HPDE6-E6E7 (cell line): ENCODE measurements around the gene ARIH2.

Experiments used
- DNase-seq: peaks from one replicate; pipeline ENCODE4 v3.0.0; 2011; ENCODE audit warnings: missing footprints; ENCODE audit errors: extremely low spot score

Gene ARIH2

GRCh38 chr3:48929358-48930035, 10.9 kb downstream of the ARIH2 start:
- DNase-seq: no peak

- DNase-seq: no peak
Observed at GRCh38 chr3:48930590-48930989, 11.9 kb downstream of the ARIH2 start.

GRCh38 chr3:48931944-48932580, 13.4 kb downstream of the ARIH2 start:
- no peak for DNase-seq

- DNase-seq: no peak
Observed at GRCh38 chr3:48934333-48934991, 15.8 kb downstream of the ARIH2 start.

GRCh38 chr3:48935530-48935929, 16.9 kb downstream of the ARIH2 start:
- DNase-seq: no peak

GRCh38 chr3:48938156-48938555, 19.5 kb downstream of the ARIH2 start:
- DNase-seq: no peak

- DNase-seq: no peak
Observed at GRCh38 chr3:48938689-48939088, 20.0 kb downstream of the ARIH2 start.

GRCh38 chr3:48945432-48945831, 26.8 kb downstream of the ARIH2 start:
- no peak for DNase-seq

- no peak for DNase-seq
Observed at GRCh38 chr3:48945891-48946549, 27.4 kb downstream of the ARIH2 start.

- no peak for DNase-seq
Observed at GRCh38 chr3:48949376-48949717, 30.7 kb downstream of the ARIH2 start.

- DNase-seq: no peak
Observed at GRCh38 chr3:48950051-48950450, 31.4 kb downstream of the ARIH2 start.

- no peak for DNase-seq
Observed at GRCh38 chr3:48951764-48952163, 33.1 kb downstream of the ARIH2 start.

GRCh38 chr3:48952510-48953118, 34.0 kb downstream of the ARIH2 start:
- no peak for DNase-seq

- no peak for DNase-seq
Observed at GRCh38 chr3:48957006-48957705, 38.5 kb downstream of the ARIH2 start.

GRCh38 chr3:48960841-48961413, 42.3 kb downstream of the ARIH2 start:
- no peak for DNase-seq

- no peak for DNase-seq
Observed at GRCh38 chr3:48962340-48962739, 43.7 kb downstream of the ARIH2 start.

- DNase-seq: no peak
Observed at GRCh38 chr3:48962939-48963338, 44.3 kb downstream of the ARIH2 start.

- DNase-seq: no peak
Observed at GRCh38 chr3:48963591-48963990, 44.9 kb downstream of the ARIH2 start.

GRCh38 chr3:48966367-48966766, 47.7 kb downstream of the ARIH2 start:
- no peak for DNase-seq

- no peak for DNase-seq
Observed at GRCh38 chr3:48966876-48967361, 48.3 kb downstream of the ARIH2 start.

GRCh38 chr3:48970586-48970985, 51.9 kb downstream of the ARIH2 start:
- DNase-seq: no peak
